Fibroblast of mammary gland (primary cell): ENCODE measurements around the gene C22orf15.

ENCODE experiments used
- DNase-seq: peaks from one replicate; pipeline ENCODE4 v3.0.0-alpha.2; 2010; ENCODE audit warnings: low read depth
- H3K4me3 ChIP-seq: 2 replicates; pipeline ENCODE4 v1.5.1; 2011; ENCODE audit warnings: low read depth, mild to moderate bottlenecking, low read length, moderate library complexity; ENCODE audit not compliant: control insufficient read depth
- TF ChIP-seq, protein P1 (sequence below): conservative IDR thresholded peaks from 2 replicates; pipeline ENCODE4 v1.5.1; 2011; ENCODE audit warnings: low read depth, low read length, inconsistent platforms; ENCODE audit not compliant: control insufficient read depth, insufficient read depth

Gene C22orf15

DNA sequence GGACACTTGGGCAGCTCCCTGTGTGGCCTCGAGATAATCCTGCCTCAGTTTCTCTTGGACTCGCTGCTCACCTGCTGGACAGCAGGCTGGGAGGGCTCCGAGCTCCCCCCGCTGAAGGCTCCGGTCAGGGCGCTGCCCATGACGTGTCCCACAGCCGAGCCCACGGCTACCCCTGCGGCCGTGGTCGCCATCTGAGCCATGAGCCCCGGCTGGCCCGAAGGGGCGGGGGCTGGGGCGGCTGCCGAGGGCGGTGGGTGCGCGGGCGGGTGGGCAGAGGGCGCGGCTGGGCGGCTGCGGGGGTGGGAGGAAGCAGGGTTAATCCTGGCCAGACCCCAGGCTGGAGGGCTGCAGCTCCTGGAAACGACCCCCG, 4.5 kb downstream of the C22orf15 start:
- H3K4me3 ChIP-seq, result peak overlapping the region; percentile 60
- TF ChIP-seq, protein P1, sequence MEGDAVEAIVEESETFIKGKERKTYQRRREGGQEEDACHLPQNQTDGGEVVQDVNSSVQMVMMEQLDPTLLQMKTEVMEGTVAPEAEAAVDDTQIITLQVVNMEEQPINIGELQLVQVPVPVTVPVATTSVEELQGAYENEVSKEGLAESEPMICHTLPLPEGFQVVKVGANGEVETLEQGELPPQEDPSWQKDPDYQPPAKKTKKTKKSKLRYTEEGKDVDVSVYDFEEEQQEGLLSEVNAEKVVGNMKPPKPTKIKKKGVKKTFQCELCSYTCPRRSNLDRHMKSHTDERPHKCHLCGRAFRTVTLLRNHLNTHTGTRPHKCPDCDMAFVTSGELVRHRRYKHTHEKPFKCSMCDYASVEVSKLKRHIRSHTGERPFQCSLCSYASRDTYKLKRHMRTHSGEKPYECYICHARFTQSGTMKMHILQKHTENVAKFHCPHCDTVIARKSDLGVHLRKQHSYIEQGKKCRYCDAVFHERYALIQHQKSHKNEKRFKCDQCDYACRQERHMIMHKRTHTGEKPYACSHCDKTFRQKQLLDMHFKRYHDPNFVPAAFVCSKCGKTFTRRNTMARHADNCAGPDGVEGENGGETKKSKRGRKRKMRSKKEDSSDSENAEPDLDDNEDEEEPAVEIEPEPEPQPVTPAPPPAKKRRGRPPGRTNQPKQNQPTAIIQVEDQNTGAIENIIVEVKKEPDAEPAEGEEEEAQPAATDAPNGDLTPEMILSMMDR, result no peak
- DNase-seq, result no peak

DNA sequence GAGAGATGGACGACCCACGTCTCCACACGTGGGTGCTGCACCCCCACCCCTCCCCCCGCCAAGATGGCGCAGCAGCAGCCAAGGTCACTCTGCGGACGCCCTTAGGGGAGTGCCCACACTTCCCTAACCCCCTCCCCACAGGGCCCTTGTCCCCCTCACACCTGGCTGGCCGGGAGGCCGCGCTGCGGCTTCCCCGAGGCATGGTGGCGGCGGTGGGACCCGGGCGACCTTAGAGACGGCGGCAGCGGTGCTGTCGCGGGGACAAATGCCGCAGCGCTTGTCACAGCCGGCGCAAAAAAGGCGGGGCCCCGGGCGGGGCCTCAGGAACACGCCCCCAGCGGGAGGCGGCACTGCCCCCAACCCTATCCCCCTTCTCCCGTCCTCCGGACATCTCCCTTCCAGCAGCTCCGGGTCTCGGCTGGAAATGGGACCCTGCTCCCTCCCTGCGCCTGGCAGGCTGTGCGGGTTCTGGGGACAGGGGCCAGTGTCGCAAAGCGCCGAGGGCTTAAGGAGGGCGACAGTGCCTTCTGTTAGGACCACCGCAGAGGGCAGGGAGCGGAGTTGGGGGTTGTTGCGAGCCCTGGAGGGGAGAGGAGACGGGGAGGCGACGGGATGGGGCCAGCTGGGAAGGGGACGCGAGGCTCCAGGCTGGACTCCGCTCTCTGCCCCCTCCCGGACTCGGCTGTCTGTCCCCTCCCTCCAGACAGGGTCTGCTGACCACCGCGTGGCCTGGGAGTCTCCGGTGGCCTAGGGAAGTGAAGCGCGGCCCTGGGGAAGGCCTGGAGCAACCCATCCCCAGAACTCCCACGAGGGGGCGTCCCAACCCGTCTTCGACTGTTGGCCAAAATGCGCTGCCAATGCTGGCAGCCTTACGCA, 5.1 kb downstream of the C22orf15 start, which contains the start of gene CHCHD10:
Gene CHCHD10 (minus strand): TSS at position 300 of the 876 bp plus-strand sequence. CDS start 98 bp downstream, at position 202.
- TF ChIP-seq, protein P1, result peak; percentile 71
- peak; percentile 74 for DNase-seq
- peak within 1 kb of the TSS; percentile 60 for H3K4me3 ChIP-seq

DNA sequence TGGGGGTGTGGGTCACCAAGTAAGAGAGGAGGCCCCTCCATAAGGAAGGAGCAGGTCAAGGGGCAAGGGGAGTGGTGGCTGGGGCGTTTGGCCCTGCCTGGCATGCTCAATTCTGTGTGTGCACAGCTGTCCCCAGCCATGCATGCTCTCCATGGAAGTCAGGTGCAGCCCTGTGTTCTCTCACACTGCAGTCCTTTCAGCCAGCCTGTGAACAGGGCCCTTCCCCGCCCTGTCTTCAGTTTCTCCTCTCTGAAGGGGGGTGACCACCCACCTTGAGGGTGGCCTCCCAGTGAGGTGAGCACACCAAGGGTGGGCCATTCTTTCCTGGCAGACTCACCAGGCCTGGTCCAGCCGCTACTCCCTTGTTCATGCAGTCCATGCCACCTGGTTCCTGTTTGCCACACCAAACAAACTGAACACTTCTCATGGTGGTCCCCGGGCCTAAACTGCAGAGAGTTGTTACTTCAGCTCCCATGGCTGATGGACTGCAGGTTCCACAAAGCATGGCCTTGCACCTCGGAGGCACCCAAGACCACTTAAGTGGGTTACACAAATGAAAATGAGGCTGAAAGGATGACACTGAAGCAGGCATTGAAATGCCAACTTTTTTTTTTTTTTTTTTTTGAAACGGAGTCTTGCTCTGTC, 6.7 kb downstream of the C22orf15 start:
- no peak for DNase-seq
- no peak overlapping the region for H3K4me3 ChIP-seq
- TF ChIP-seq, protein P1, result no peak

DNA sequence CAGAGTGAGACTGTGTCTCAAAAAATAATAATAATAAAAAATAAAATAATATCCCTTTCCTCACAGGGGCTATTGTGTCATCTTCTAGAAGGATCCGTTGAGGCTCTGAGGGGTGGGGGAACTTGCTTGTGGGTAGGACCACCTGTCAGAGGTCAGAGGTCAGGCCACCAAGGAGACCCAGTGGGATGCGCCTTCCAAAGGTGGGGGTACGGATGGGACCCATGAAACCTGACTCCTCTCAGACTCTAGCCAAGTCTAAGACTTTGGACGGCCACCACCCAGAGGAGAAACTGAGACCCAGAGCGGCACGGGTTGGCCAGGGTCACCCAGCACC, 9.5 kb downstream of the C22orf15 start:
- no peak for DNase-seq
- peak overlapping the region; percentile 37 for H3K4me3 ChIP-seq
- TF ChIP-seq, protein P1, result no peak

DNA sequence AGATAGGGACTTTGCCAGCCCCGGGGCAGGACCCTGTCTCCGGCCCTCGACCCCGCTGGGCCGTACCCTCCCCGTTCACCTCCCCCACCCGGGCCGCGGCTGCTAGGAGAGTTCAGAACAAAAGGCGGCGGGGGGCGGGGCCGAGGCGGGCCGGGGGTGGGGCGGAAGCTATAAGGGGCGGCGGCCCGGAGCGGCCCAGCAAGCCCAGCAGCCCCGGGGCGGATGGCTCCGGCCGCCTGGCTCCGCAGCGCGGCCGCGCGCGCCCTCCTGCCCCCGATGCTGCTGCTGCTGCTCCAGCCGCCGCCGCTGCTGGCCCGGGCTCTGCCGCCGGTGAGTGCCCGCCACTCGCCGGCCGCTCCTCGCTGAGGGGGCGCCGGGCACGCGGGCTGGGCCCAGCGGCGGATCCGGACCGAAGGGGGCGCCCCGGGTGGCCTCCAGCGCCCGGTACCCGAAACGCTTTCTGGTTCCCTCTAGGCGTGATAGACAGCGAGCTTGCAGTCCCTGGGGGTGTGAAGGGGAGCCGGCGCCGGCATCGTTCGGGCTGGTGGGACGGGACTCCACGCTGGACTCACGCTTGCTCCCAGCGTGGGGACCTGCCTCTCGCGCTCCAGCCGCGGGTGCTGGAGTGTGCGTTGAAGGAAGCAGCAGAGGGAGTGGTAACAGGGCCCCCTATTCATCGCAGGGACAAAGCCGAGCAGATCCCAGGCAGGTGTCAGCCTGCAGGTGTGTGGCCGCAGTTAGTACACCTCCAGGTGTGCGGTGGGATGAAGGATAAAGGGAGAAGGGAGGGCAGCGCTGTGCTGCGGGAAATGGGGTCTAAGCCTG, 10.1 kb downstream of the C22orf15 start, which contains the start of gene MMP11:
Gene MMP11 (plus strand): TSS at position 201 of the 825 bp plus-strand sequence. CDS start 22 bp downstream, at position 223.
- peak within 1 kb of the TSS; percentile 37 for H3K4me3 ChIP-seq
- DNase-seq, result no peak
- TF ChIP-seq, protein P1, result no peak

DNA sequence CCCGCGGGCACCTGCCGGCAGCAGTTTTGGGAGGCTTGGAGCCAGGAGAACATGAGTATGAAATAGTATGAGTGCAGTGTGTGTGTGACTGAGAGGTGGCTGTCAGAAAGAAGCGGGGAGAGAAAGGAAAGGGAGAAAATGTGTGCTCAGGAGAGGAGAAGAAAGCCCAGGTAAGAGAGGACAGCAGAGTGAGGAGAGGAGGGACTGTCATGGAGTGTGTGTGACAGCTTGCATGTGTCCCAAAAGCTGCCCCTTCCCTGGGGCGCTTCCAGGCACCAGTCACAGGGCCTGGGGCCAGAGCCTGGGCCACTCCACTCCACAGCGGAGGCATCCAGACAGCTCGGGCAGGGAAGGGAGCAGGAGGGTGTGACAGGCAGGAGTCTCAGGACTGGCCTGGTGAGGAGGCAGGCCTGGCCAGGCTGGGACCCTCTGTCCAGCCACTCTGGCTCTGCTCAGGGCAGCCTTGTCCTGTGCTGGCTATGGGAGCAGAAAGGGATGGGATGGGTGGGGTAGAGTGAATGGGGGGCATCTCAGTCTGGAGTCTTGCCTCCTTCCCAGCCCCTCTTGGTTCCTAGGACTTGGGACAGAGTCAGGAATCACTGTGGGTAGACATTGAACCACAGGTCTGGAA, 10.8 kb downstream of the C22orf15 start:
- TF ChIP-seq, protein P1, result no peak
- no peak overlapping the region for H3K4me3 ChIP-seq
- no peak for DNase-seq
